Right lobe of liver (tissue), 4 donors: Measurements from ENCODE around the gene RSRP1.
"Not testable (repeated sequence)": the region's sequence is repeated elsewhere in the genome, so short reads cannot be mapped to it uniquely, and the experiment has no call there.

Experiments
- CTCF ChIP-seq, 4 donors: fragments of 200-600 bp in 3 of 4; fragments of 450-650 bp in 1 of 4; IDR thresholded peaks; one replicate each; pipeline versions ENCODE4 v1.5.1 to v1.8.0; 2016 to 2022; ENCODE audit warnings: antibody characterized with exemption in 4 of 4, mild to moderate bottlenecking in 2 of 4
- POLR2A ChIP-seq: fragments of 450-650 bp; IDR thresholded peaks from one replicate; pipeline ENCODE4 v1.6.1; 2017; ENCODE audit warnings: antibody characterized with exemption, mild to moderate bottlenecking
- donor health status: DM: no; HTN: no; CAD: no.
- donor health status: DM: no; HTN: no; CAD: no.
- donor health status: DM: no; HTN: yes; CAD: no.

GRCh38 chr1:25288573-25289101 is 41.4 kb upstream of the RSRP1 start:
- TF ChIP-seq CTCF (IDR thresholded peaks at IDR 0.05); POLR2A: not testable (repeated sequence)
